ENCODE data around the gene MUC6.
A peak's percentile ranks its signal among the peaks of the same experiment; 100 is the strongest.

Gene MUC6

GRCh38 chr11:1072116-1072820, 35.8 kb upstream of the MUC6 start:
- H3K9ac ChIP-seq (ENCODE audit: low read depth in 1 of 2, low read length in 2 of 2): peak overlapping the region in 1 of 2 donors; percentile 71
- H3K27me3 ChIP-seq (ENCODE audit: control insufficient read depth in 2 of 2, insufficient read depth in 2 of 2, low read length in 2 of 2): no peaks in the 10 kb centered on the region
- H3K36me3 ChIP-seq (ENCODE audit: control insufficient read depth in 2 of 2, insufficient read depth in 2 of 2, low read length in 2 of 2): no peaks in the 10 kb centered on the region
- no peak overlapping the region for H3K4me3 ChIP-seq (ENCODE audit: low read length in 2 of 2)
- H3K27ac ChIP-seq (ENCODE audit: low read depth in 2 of 2, low read length in 2 of 2): peak overlapping the region; percentile 32 to 74
- peaks cover 23 to 31% of the 10 kb centered on the region in 2 donors for H3K4me1 ChIP-seq (ENCODE audit: control insufficient read depth in 2 of 2, insufficient read depth in 2 of 2, low read length in 2 of 2)
- no peaks in the 10 kb centered on the region for H3K9me3 ChIP-seq (ENCODE audit: control insufficient read depth in 2 of 2, low read length in 2 of 2)

DNA sequence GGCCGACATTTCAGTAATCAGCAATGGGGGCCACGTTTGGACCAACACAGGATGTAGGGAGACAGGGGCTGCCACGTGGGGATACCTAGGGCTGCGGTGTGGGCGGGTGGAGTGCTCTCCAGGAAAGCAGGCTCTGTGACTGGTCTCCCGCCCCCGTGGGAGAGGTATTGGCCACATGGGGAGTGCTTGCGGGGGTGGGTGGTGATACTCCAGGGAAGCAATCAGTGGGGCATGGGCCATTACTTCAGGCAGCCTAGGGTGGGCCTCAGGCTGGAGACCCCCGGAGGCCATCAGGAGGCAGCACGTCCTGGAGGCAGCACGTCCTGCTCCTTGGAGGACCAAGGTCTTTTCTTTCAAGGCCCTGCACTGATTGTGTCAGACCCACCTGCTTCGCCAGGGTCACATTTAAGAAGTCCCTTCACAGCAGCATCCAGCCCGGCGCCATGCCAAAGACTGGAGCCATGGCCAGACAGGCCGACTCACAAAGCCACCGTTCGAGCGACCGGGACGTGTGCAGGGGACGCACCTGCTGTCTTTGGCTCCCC, 35.1 kb upstream of the MUC6 start:
- Histone ChIP-seq H3K9ac (ENCODE audit: low read depth in 1 of 2, low read length in 2 of 2) (no peak overlapping the region), H3K27ac (ENCODE audit: low read depth in 2 of 2, low read length in 2 of 2) (no peak overlapping the region)

GRCh38 chr11:1070594-1071462, 34.3 kb upstream of the MUC6 start:
- no peak overlapping the region for H3K9ac ChIP-seq (ENCODE audit: low read depth in 1 of 2, low read length in 2 of 2)
- peaks cover 23 to 31% of the 10 kb centered on the region in 2 donors for H3K4me1 ChIP-seq (ENCODE audit: control insufficient read depth in 2 of 2, insufficient read depth in 2 of 2, low read length in 2 of 2)
- H3K27me3 ChIP-seq (ENCODE audit: control insufficient read depth in 2 of 2, insufficient read depth in 2 of 2, low read length in 2 of 2): no peaks in the 10 kb centered on the region
- H3K27ac ChIP-seq (ENCODE audit: low read depth in 2 of 2, low read length in 2 of 2): no peak overlapping the region
- H3K4me3 ChIP-seq (ENCODE audit: low read length in 2 of 2): no peak overlapping the region
- no peaks in the 10 kb centered on the region for H3K9me3 ChIP-seq (ENCODE audit: control insufficient read depth in 2 of 2, low read length in 2 of 2)
- no peaks in the 10 kb centered on the region for H3K36me3 ChIP-seq (ENCODE audit: control insufficient read depth in 2 of 2, insufficient read depth in 2 of 2, low read length in 2 of 2)

More for the DNA sequence above, 35.1 kb upstream of the MUC6 start:
- H3K36me3 ChIP-seq (ENCODE audit: control insufficient read depth in 2 of 2, insufficient read depth in 2 of 2, low read length in 2 of 2): no peaks in the 10 kb centered on the region
- H3K4me1 ChIP-seq (ENCODE audit: control insufficient read depth in 2 of 2, insufficient read depth in 2 of 2, low read length in 2 of 2): peaks cover 23 to 31% of the 10 kb centered on the region in 2 donors
- H3K4me3 ChIP-seq (ENCODE audit: low read length in 2 of 2): no peak overlapping the region
- no peaks in the 10 kb centered on the region for H3K27me3 ChIP-seq (ENCODE audit: control insufficient read depth in 2 of 2, insufficient read depth in 2 of 2, low read length in 2 of 2)
- H3K9me3 ChIP-seq (ENCODE audit: control insufficient read depth in 2 of 2, low read length in 2 of 2): no peaks in the 10 kb centered on the region

DNA sequence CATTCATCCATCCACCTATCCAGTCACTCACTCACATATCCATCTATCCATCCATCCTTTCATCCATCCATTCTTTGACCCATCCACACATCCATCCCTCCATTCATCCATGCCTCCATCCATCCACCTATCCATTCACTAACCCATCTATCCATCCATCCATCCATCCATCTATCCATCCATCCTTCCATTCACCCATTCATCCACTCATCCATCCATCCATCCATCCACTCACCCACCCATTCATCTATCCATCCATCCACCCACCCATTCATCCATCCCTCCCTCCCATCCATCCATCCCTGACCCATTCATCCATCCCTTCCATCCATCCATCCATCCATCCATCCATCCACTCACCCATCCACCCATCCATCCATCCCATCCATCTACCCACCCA, 33.2 kb upstream of the MUC6 start:
- H3K9ac ChIP-seq (ENCODE audit: low read depth in 1 of 2, low read length in 2 of 2): no peak overlapping the region
- no peaks in the 10 kb centered on the region for H3K9me3 ChIP-seq (ENCODE audit: control insufficient read depth in 2 of 2, low read length in 2 of 2)
- no peaks in the 10 kb centered on the region for H3K36me3 ChIP-seq (ENCODE audit: control insufficient read depth in 2 of 2, insufficient read depth in 2 of 2, low read length in 2 of 2)
- H3K4me3 ChIP-seq (ENCODE audit: low read length in 2 of 2): no peak overlapping the region
- peaks cover 23 to 31% of the 10 kb centered on the region in 2 donors for H3K4me1 ChIP-seq (ENCODE audit: control insufficient read depth in 2 of 2, insufficient read depth in 2 of 2, low read length in 2 of 2)
- H3K27ac ChIP-seq (ENCODE audit: low read depth in 2 of 2, low read length in 2 of 2): no peak overlapping the region
- H3K27me3 ChIP-seq (ENCODE audit: control insufficient read depth in 2 of 2, insufficient read depth in 2 of 2, low read length in 2 of 2): no peaks in the 10 kb centered on the region

- H3K4me1 ChIP-seq (ENCODE audit: control insufficient read depth in 2 of 2, insufficient read depth in 2 of 2, low read length in 2 of 2): peaks cover 8 to 17% of the 10 kb centered on the region in 2 donors
- no peak overlapping the region for H3K4me3 ChIP-seq (ENCODE audit: low read length in 2 of 2)
- no peaks in the 10 kb centered on the region for H3K27me3 ChIP-seq (ENCODE audit: control insufficient read depth in 2 of 2, insufficient read depth in 2 of 2, low read length in 2 of 2)
- no peak overlapping the region for H3K9ac ChIP-seq (ENCODE audit: low read depth in 1 of 2, low read length in 2 of 2)
- H3K27ac ChIP-seq (ENCODE audit: low read depth in 2 of 2, low read length in 2 of 2): no peak overlapping the region
- H3K36me3 ChIP-seq (ENCODE audit: control insufficient read depth in 2 of 2, insufficient read depth in 2 of 2, low read length in 2 of 2): no peaks in the 10 kb centered on the region
- no peaks in the 10 kb centered on the region for H3K9me3 ChIP-seq (ENCODE audit: control insufficient read depth in 2 of 2, low read length in 2 of 2)
These were observed 31.4 kb upstream of the MUC6 start for GRCh38 chr11:1067812-1068496.

GRCh38 chr11:1064167-1064566, 27.6 kb upstream of the MUC6 start:
- H3K9me3 ChIP-seq (ENCODE audit: control insufficient read depth in 2 of 2, low read length in 2 of 2): peaks cover 0 to 3% of the 10 kb centered on the region in 2 donors
- H3K27ac ChIP-seq (ENCODE audit: low read depth in 2 of 2, low read length in 2 of 2): no peak overlapping the region
- no peak overlapping the region for H3K4me3 ChIP-seq (ENCODE audit: low read length in 2 of 2)
- peaks cover 21 to 35% of the 10 kb centered on the region in 2 donors for H3K4me1 ChIP-seq (ENCODE audit: control insufficient read depth in 2 of 2, insufficient read depth in 2 of 2, low read length in 2 of 2)
- no peak overlapping the region for H3K9ac ChIP-seq (ENCODE audit: low read depth in 1 of 2, low read length in 2 of 2)
- no peaks in the 10 kb centered on the region for H3K27me3 ChIP-seq (ENCODE audit: control insufficient read depth in 2 of 2, insufficient read depth in 2 of 2, low read length in 2 of 2)
- no peaks in the 10 kb centered on the region for H3K36me3 ChIP-seq (ENCODE audit: control insufficient read depth in 2 of 2, insufficient read depth in 2 of 2, low read length in 2 of 2)

- Histone ChIP-seq H3K36me3 (ENCODE audit: control insufficient read depth in 2 of 2, insufficient read depth in 2 of 2, low read length in 2 of 2) (no peaks in the 10 kb centered on the region), H3K4me1 (ENCODE audit: control insufficient read depth in 2 of 2, insufficient read depth in 2 of 2, low read length in 2 of 2) (peaks cover 17 to 31% of the 10 kb centered on the region in 2 donors), H3K9me3 (ENCODE audit: control insufficient read depth in 2 of 2, low read length in 2 of 2) (peaks cover 0 to 3% of the 10 kb centered on the region in 2 donors), H3K9ac (ENCODE audit: low read depth in 1 of 2, low read length in 2 of 2) (no peak overlapping the region), H3K4me3 (ENCODE audit: low read length in 2 of 2) (no peak overlapping the region), H3K27me3 (ENCODE audit: control insufficient read depth in 2 of 2, insufficient read depth in 2 of 2, low read length in 2 of 2) (no peaks in the 10 kb centered on the region), H3K27ac (ENCODE audit: low read depth in 2 of 2, low read length in 2 of 2) (peak overlapping the region; percentile 91 to 93)
These were observed 25.7 kb upstream of the MUC6 start for GRCh38 chr11:1062075-1062820.

DNA sequence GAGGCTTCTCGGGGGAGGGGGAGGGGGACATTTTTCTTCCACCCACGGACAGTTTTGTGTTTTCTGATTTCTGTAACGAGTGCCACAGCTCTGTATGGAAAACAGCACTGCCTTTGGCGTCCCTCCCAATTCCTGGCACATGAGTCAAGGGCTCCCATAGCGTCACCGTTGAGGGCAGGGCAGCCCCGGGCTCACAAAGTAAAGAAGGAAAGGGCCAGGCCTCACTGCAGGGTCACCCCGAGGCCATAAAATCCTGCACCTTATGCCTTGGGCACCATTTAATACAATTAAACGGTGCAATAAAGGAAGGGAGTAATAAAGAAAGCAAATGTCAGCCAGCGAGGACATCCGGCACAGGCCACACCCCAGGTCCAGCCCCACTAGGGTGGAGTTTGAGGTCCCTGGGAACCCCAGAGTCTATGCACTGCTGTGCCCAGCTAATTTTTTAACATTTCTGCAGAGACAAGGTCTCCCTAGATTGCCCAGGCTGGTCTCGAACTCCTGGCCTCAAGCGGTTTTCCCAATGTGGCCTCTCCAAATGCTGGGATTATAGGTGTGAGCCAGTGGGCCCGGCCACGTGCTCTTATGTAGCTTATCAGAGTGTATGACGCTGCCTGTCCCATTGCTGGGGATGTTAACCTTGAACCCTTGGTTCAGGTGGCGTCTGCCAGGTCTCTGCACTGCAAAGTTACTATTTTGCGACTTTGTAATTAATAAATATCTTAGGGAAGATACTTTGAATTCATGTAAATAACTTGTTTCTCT, 24.5 kb upstream of the MUC6 start:
- H3K9me3 ChIP-seq (ENCODE audit: control insufficient read depth in 2 of 2, low read length in 2 of 2): peaks cover 0 to 3% of the 10 kb centered on the region in 2 donors
- H3K9ac ChIP-seq (ENCODE audit: low read depth in 1 of 2, low read length in 2 of 2): peak overlapping the region; percentile 66 to 74
- peak overlapping the region; percentile 7 to 48 for H3K4me3 ChIP-seq (ENCODE audit: low read length in 2 of 2)
- H3K36me3 ChIP-seq (ENCODE audit: control insufficient read depth in 2 of 2, insufficient read depth in 2 of 2, low read length in 2 of 2): no peaks in the 10 kb centered on the region
- peak overlapping the region; percentile 91 to 93 for H3K27ac ChIP-seq (ENCODE audit: low read depth in 2 of 2, low read length in 2 of 2)
- peaks cover 18 to 35% of the 10 kb centered on the region in 2 donors for H3K4me1 ChIP-seq (ENCODE audit: control insufficient read depth in 2 of 2, insufficient read depth in 2 of 2, low read length in 2 of 2)
- H3K27me3 ChIP-seq (ENCODE audit: control insufficient read depth in 2 of 2, insufficient read depth in 2 of 2, low read length in 2 of 2): no peaks in the 10 kb centered on the region

DNA sequence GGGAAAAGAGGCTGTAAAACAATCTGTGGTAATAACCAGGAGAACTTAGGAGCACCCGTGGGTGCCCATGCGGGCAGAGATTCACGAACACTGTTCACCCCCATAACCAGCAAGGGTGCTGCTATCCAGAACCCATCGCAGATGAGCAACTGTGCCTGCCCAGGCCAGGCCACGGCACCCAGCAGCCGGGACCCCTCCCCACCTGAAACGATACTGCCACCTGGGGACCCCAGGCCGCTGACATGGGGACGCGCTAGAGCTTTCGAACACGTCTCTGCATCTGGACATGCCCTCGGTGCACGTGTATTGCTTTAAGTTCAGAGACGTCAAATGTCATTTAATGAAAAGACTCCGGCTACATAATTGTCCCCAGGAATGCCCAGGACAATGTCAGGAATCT, 23.9 kb upstream of the MUC6 start:
- peak overlapping the region; percentile 91 to 93 for H3K27ac ChIP-seq (ENCODE audit: low read depth in 2 of 2, low read length in 2 of 2)
- H3K36me3 ChIP-seq (ENCODE audit: control insufficient read depth in 2 of 2, insufficient read depth in 2 of 2, low read length in 2 of 2): no peaks in the 10 kb centered on the region
- H3K9me3 ChIP-seq (ENCODE audit: control insufficient read depth in 2 of 2, low read length in 2 of 2): peaks cover 0 to 3% of the 10 kb centered on the region in 2 donors
- peak overlapping the region; percentile 7 to 48 for H3K4me3 ChIP-seq (ENCODE audit: low read length in 2 of 2)
- H3K4me1 ChIP-seq (ENCODE audit: control insufficient read depth in 2 of 2, insufficient read depth in 2 of 2, low read length in 2 of 2): peaks cover 20 to 39% of the 10 kb centered on the region in 2 donors
- peak overlapping the region; percentile 66 to 74 for H3K9ac ChIP-seq (ENCODE audit: low read depth in 1 of 2, low read length in 2 of 2)
- no peaks in the 10 kb centered on the region for H3K27me3 ChIP-seq (ENCODE audit: control insufficient read depth in 2 of 2, insufficient read depth in 2 of 2, low read length in 2 of 2)

Measured in mucosa of rectum (tissue), 2 donors.